Suppressor macrophage treated with lipopolysaccharide for 1 hour (primary cell): ENCODE data around the gene TDG.
"Not testable (repeated sequence)": the region's sequence is repeated elsewhere in the genome, so short reads cannot be mapped to it uniquely, and the experiment has no call there.

ENCODE experiments used
- DNase-seq, 3 donors: peaks; one replicate each; pipeline ENCODE4 v3.0.0-alpha.2; 2020 to 2022

Gene TDG

DNA sequence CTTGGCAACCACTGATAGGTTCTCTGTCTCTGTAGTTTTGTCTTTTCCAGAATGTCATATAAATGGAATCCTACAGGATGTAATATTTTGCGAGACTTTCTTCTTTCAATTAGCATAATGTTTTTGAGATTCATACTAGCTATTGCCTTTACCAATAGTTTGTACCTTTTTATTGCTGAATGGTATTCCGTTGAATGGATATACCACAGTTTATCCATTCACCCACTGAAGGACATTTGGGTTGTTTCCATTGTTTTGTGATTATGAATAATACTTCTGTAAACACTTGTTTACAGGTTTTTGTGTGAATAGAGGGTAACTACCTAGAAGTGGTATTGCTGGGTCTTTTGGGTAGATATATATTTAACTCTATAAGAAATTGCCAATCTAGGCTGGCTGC, 58.0 kb downstream of the TDG start:
- no peak for DNase-seq

DNA sequence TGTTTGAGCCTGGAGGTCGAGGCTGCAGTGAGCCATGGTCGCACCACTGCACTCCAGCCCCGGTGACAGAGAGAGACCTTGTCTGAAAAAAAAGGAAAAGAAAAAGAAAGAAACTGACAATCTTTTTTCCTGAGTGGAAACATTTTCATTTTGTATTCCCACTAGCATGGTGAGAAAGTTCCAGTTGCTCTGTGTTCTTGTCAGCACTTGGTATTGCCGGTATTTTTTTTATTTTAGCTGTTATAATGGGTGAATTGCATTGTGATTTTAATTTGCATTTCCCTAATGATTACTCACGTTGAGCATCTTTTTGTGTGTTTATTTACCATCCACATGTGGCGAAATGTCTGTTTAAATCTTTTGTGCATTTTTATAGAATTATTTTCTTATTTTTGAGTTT, 58.7 kb downstream of the TDG start:
- no peak for DNase-seq

DNA sequence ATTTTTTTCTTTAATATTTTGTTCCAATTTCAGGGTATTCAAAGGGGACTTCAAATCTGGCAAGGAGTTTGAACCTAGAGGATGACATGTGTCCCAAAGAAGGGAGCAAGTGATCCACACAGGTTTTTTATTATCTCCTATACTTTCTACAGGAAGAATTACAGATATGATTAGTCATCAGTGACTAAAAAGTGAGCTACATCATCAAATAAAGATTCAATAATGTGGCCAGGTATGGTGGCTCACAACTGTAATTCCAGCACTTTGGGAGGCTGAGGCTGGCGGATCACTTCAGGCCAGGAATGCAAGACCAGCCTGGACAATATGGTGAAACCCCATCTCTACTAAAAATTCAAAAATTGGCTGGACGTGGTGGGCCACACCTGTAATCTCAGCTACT, 60.1 kb downstream of the TDG start:
- no peak for DNase-seq

- no peak for DNase-seq
Observed at GRCh38 chr12:104026841-104027599, 61.3 kb downstream of the TDG start.

DNA sequence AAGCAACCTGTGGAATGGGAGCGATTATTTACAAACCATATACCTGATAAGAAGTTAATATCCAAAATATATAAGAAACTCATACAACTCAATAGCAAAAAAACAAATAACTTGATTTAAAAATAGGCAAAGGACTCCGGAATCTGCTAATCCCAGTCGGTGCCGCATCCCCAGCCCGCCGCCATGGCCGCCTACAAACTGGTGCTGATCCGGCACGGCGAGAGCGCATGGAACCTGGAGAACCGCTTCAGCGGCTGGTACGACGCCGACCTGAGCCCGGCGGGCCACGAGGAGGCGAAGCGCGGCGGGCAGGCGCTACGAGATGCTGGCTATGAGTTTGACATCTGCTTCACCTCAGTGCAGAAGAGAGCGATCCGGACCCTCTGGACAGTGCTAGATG, 64.9 kb downstream of the TDG start:
- DNase-seq = not testable (repeated sequence)

GRCh38 chr12:104036143-104036542, 70.5 kb downstream of the TDG start:
- DNase-seq = not testable (repeated sequence)
